SIG-M5 (cell line): ENCODE results near the gene EDN2.

Experiments
- DNase-seq: peaks from one replicate; lab custom pipeline; 2025; lab: John Stamatoyannopoulos, UW

Gene EDN2

GRCh38 chr1:41483001-41483850 is 1.3 kb downstream of the EDN2 start:
- DNase-seq = no peak

- DNase-seq = no peak
Measured at GRCh38 chr1:41482001-41482765, 2.3 kb downstream of the EDN2 start.

GRCh38 chr1:41481109-41481775 is 3.2 kb downstream of the EDN2 start:
- DNase-seq = no peak

- no peak for DNase-seq
Measured at GRCh38 chr1:41480204-41481108, 4.0 kb downstream of the EDN2 start.

- DNase-seq = no peak
Measured at GRCh38 chr1:41479808-41480160, 4.7 kb downstream of the EDN2 start.

GRCh38 chr1:41479000-41479807 is 5.3 kb downstream of the EDN2 start:
- no peak for DNase-seq

GRCh38 chr1:41478118-41478748 is 6.2 kb downstream of the EDN2 start:
- DNase-seq = no peak

GRCh38 chr1:41476807-41477361 is 7.6 kb downstream of the EDN2 start:
- no peak for DNase-seq

- DNase-seq = no peak
Measured at GRCh38 chr1:41475859-41476567, 8.5 kb downstream of the EDN2 start.

GRCh38 chr1:41475346-41475745 is 9.1 kb downstream of the EDN2 start:
- no peak for DNase-seq

- no peak for DNase-seq
Measured at GRCh38 chr1:41474490-41475271, 9.8 kb downstream of the EDN2 start.

- no peak for DNase-seq
Measured at GRCh38 chr1:41473738-41474362, 10.6 kb downstream of the EDN2 start.

- no peak for DNase-seq
Measured at GRCh38 chr1:41471658-41472057, 12.8 kb downstream of the EDN2 start.

GRCh38 chr1:41469706-41470105 is 14.8 kb downstream of the EDN2 start:
- no peak for DNase-seq

- no peak for DNase-seq
Measured at GRCh38 chr1:41468122-41468762, 16.2 kb downstream of the EDN2 start.

- no peak for DNase-seq
Measured at GRCh38 chr1:41467673-41468072, 16.8 kb downstream of the EDN2 start.

- no peak for DNase-seq
Measured at GRCh38 chr1:41466146-41466545, 18.3 kb downstream of the EDN2 start.

- no peak for DNase-seq
Measured at GRCh38 chr1:41465741-41466140, 18.7 kb downstream of the EDN2 start.
